HPDE6-E6E7 (cell line): Measurements from ENCODE around the gene SNED1.

ENCODE experiments used
- DNase-seq: peaks from one replicate; pipeline ENCODE4 v3.0.0; 2011; ENCODE audit warnings: missing footprints; ENCODE audit errors: extremely low spot score

SNED1 gene

DNA sequence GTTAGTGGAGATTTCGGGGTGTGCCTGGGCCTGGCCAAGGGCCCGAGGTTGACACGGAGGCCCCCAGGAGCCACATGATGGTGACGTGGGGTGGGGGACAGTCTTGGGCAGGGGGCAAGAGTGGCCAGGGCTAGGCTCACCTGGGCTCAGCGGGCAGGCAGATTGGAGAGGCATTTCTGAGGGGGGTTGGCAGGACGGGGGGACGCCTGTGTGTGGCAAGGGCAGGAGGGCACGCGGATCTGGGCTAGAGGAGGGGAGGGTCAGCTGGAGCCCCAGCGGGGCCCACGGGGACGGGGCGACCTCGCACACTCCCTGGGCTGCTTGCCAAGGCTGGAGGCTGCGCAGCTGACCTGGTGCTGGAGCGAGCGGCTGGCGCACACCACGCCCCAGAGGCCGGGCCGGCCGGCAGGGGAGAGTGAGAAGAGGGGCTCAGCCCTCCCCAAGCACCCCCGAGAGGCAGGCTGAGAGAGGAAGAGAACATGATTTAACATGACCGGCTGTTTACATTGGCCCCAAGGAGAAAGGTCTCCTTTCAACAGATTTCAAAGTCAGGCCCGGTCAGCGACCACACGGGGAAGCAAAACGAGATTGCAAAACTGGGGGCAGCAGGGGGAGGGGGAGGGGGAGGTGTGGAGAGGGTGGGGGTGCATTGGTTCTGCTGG, 38.0 kb upstream of the SNED1 start:
- no peak for DNase-seq

- no peak for DNase-seq
Observed at GRCh38 chr2:240960971-240961876, 37.2 kb upstream of the SNED1 start.

- no peak for DNase-seq
Observed at GRCh38 chr2:240961910-240962299, 36.5 kb upstream of the SNED1 start.

GRCh38 chr2:240962300-240963064, 35.9 kb upstream of the SNED1 start:
- DNase-seq, result no peak

- no peak for DNase-seq
Observed at GRCh38 chr2:240963065-240963867, 35.2 kb upstream of the SNED1 start.

- DNase-seq, result no peak
Observed at GRCh38 chr2:240963868-240964703, 34.3 kb upstream of the SNED1 start.

DNA sequence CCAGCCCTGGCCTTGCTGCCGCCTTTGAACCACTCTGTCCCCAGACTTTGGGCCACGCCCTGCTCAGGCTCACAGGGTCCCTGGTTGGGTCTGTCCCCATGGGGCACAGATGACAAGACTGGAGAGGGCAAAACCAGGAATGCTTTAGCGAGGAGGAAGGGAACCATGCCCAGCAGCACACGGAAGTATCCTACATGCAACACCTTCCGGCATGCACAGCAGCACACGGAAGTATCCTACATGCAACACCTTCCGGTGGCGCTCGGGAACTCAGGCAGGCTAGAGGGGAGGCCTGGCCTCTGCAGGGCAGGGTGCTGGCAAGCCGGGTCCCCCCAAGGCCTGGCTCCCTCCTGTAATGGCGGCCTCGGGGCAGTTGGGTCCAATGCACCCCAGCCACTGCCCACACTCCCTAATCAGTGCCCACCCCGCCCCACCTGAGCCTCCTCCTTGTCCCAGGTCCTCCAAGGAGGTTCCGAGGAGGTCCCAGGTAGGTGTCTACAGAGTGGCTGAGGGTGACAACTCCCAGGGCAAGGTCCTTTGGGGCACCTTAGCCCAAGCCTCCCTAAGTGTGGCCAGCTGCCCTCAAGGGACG, 33.6 kb upstream of the SNED1 start:
- no peak for DNase-seq

DNA sequence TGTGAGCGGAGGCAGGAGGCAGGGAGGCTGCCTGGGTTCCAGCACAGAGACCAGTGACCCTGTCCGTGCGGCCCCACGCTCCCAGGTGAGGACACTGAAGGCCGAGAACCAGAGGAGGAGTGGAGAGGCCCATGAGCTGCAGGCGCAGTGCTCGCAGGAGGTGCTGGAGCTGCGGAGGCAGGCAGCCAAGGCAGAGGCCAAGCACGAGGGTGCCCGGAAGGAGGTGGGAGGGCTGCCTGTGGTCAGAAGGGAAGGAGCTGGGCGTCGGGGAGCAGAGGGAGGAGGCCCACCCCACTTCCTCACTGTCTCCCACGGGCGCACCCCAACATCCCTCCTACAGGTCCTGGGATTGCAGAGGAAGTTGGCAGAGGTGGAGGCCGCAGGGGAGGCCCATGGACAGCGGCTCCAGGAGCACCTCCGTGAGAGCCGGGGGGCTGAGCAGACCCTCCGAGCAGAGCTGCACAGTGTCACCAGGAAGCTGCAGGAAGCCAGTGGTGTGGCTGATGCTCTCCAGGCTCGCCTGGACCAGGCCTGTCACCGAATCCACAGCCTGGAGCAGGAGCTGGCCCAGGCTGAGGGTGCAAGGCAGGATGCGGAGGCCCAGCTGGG, 33.0 kb upstream of the SNED1 start:
- no peak for DNase-seq

GRCh38 chr2:240965905-240966456, 32.4 kb upstream of the SNED1 start:
- no peak for DNase-seq

- DNase-seq, result no peak
Observed at GRCh38 chr2:240966457-240966905, 31.9 kb upstream of the SNED1 start.

DNA sequence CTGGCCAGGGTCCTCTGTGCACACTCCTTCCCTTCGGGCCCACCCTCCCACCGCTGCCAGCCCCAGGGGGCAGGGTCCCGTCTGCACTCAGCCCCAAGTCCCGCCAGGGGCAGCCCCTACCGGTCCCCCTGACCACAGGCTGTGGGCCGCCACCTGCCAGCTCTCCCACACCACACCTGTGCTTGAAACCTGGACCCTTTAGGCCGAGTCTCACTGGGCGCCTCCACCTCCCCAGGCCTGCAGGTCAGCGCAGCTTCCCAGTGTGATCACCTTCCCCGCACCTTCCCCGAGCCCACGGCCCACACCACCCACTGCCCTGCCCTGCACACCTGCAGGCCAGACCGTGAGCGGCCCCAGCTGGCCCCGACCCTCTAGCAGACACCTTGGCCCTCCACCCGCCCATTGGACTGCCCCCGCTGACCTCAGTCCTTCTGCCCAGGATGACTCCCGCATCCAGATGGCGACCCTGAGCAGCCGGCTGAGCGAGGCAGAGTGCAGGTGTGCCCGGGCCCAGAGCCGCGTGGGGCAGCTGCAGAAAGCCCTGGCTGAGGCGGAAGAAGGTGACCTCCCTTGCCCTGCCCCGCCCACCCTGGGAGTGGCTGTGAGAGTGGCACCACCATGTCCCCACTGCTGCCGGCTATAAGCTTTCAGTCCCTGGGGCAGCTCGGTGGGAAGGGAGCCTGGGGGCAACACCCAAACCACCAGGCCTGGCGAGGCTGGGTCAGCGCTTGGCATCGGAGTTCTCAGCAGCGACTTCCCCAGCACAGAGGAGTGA, 31.3 kb upstream of the SNED1 start:
- no peak for DNase-seq

- DNase-seq, result no peak
Observed at GRCh38 chr2:240967681-240968621, 30.5 kb upstream of the SNED1 start.

- DNase-seq, result no peak
Observed at GRCh38 chr2:240968731-240969624, 29.4 kb upstream of the SNED1 start.

GRCh38 chr2:240970104-240970503, 28.3 kb upstream of the SNED1 start:
- DNase-seq, result no peak

GRCh38 chr2:240970816-240971215, 27.6 kb upstream of the SNED1 start:
- DNase-seq, result no peak

DNA sequence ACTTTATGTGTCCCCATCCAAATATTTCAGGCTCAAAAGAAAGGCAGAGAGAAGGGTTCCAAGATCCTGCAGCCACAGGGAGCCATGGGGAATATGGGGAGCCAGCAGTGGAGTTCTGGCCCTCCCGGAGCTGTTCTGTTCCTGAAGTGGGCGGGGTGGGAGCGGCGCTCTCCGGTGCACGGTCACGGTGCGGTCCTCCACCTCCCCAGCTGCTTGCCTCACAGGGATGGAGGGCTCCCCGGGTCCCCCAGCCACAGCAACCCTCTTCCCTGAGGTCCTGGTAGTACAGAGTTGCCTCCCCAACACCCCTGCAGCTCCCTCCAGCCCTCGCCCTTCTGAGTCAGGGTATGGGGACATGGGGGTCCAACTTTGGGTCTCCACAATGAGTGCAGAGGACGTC, 26.2 kb upstream of the SNED1 start:
- no peak for DNase-seq
